GM10266 (cell line): ENCODE results near the gene RAF1.

Experiments
- DNase-seq: peaks from one replicate; pipeline ENCODE4 v3.0.0; 2012; ENCODE audit errors: extremely low spot score
- TF ChIP-seq, protein P1 (sequence below): IDR thresholded peaks from 2 replicates; pipeline ENCODE4 v1.5.1; 2012; ENCODE audit warnings: mild to moderate bottlenecking, low read depth; ENCODE audit not compliant: control insufficient read depth, insufficient read depth; ENCODE audit errors: missing control alignments

RAF1 gene

DNA sequence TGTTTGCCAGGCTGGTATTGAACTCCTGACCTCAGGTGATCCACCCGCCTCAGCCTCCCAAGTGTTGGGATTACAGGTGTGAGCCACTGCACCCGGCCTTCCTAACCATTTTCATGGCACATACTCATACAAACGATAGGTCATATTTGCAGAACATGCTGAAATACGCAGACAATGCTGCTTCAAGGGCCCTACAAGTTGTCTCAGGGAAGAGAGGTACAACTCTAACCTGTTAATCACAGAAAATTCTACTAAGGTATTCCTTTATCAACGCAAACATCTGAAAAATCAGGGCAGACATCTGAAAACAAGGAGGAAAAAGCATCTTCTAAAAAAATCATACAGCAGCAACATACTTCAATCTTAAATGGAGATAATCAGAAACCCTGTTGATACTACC is 39.9 kb downstream of the RAF1 start:
- TF ChIP-seq, protein P1, sequence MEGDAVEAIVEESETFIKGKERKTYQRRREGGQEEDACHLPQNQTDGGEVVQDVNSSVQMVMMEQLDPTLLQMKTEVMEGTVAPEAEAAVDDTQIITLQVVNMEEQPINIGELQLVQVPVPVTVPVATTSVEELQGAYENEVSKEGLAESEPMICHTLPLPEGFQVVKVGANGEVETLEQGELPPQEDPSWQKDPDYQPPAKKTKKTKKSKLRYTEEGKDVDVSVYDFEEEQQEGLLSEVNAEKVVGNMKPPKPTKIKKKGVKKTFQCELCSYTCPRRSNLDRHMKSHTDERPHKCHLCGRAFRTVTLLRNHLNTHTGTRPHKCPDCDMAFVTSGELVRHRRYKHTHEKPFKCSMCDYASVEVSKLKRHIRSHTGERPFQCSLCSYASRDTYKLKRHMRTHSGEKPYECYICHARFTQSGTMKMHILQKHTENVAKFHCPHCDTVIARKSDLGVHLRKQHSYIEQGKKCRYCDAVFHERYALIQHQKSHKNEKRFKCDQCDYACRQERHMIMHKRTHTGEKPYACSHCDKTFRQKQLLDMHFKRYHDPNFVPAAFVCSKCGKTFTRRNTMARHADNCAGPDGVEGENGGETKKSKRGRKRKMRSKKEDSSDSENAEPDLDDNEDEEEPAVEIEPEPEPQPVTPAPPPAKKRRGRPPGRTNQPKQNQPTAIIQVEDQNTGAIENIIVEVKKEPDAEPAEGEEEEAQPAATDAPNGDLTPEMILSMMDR: no peak
- DNase-seq: no peak

DNA sequence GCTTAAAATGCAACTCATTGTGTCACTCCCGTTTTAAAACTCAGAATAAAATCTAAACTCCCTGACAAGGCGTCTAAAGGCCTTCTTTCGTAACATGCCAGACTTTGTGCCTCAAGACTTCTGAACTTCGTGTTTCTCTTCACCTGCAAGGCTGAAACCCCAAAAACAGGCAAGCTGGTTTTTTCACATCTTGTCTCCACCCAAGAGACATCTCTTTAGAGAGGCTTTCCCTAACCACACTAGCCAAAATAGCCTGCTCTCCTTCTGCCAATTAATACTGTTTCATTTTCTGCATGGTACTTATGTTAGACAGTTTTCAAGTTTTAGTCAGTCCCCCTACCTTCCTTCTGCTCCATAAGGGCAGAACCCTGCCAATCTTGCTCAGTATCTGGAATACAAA is 41.6 kb downstream of the RAF1 start:
- TF ChIP-seq, protein P1: no peak
- no peak for DNase-seq

DNA sequence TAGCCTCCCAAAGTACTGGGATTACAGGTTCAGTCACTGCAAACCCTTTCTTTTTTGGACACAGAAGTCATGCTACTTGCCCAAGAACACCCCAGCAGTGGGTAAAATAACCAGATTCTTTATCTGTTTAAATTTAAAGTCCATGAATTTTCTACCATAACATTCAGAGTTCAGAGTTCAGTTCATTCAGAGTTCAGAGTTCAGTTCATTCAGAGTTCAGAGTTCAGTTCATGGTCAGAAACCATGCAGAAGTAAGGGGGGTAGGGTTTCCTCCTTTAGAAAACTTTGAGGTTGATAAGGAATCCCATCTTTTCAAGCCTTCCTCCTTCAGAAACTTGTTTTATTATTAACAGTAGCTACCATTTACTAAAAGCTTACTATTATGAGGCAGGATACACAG is 43.2 kb downstream of the RAF1 start:
- no peak for DNase-seq
- TF ChIP-seq, protein P1: no peak

DNA sequence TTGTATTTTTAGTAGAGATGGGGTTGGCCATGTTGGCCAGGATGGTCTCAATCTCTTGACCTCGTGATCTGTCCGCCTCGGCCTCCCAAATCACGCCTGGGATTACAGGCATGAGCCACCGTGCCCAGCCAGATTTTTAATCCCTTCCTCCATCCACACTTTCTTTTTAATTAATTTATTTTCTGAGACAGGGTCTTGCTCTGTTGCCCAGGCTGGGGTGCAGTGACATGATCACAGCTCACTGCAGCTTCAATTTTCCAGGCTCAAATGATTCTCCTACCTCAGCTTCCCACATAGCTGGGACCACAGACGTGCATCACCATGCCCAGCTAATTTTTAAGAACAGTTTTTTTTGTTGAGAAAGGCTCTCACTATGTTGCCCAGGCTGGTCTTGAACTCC is 43.6 kb downstream of the RAF1 start:
- DNase-seq: no peak
- TF ChIP-seq, protein P1: no peak

DNA sequence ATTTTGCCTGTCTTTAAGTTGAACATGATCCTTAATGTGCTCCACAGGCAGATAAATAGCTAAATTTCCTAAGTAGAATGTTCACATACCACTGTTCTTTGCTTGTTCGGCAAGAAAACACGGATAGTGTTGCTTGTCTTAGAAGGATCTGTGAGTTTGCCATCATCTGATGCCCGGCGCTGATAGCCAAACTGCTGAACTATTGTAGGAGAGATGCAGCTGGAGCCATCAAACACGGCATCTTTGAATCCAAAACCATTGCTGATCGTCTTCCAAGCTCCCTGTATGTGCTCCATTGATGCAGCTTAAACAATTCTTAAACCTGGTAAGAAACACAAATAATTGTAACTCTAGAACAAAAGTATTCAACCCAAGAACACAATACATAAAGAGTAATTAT is 45.5 kb downstream of the RAF1 start:
- TF ChIP-seq, protein P1: no peak
- DNase-seq: no peak

DNA sequence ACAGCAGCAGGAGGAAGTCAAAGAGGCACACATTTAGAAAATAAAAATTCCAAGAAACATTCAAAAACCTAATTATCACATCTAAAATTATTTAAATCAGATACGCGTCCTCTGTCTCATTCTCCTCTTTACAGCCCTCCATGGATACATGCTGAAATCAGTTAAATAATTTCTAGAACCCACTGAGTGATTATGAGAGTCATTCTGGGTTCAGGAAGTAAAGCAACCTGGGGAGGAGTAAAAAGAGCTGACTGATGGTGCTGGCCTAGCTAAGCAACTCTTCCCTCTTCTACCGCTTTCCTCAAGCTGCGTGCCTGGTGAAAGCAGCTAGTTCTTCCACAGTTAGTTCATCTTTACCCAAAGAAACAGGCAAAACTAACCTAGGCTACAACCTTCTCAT is 48.7 kb downstream of the RAF1 start:
- TF ChIP-seq, protein P1: no peak
- no peak for DNase-seq

DNA sequence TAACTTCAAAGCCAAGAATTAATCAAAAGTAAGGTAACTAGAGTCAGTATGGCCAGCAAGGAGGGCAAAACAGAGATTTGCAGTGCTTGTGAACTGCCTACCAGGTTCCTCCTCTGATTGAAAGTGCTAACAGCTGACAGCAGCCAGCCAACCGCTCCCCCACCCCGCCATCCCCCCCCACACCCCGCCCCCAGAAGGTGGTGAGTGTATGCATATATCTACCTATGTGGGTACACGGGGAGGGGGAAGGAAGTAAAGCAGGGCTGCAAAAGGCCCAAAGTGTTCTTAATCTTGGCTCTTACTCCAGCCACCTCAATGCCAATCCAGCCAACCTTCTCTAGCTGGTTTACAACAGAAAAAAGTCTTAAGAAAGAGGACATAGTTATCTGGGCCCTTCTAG is 50.7 kb downstream of the RAF1 start:
- DNase-seq: no peak

More for the DNA sequence above, 50.7 kb downstream of the RAF1 start:
- TF ChIP-seq, protein P1: no peak
